ENCODE data around the gene GPR171. TPM values are rescaled to one million over a fixed set of nuclear protein-coding genes. Genes with fewer than 3 reads are reported as not detected.

Gene GPR171
- total and polyA plus RNA-seq, 2 experiments from 2014 or later: not detected

DNA sequence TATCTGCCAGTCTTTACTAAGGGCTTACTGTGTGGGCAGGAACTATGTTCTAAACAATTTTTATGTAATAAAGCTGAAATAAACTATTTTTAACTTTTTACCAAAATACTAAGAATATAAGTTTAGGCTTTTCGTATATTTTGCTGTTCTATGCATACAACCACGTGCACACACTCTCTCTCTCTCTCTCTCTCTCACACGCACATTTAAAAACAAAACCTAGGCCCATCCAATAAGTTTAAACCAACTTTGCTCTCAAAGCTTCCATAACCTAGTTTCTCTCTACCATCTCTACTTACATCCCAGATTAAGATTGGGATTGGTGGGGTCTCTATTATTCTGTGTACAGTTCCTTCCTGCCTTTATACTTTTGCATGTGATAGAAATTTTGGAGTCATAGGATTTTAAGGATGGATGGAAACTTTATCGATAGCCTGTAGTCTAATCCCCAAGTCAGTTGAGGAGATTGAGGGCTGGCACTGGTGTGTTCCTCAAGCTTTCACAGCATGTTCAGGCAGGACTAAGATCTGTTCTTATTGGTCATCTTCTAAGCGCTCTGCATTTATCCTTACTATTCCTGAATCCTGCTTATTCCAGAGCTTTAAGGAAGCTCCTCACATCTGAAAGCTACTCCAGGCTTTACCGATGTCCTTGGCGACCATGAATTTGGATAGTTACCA, 1.8 kb downstream of the GPR171 start:
- H3K27ac ChIP-seq: no peak overlapping the region
- TF ChIP-seq, protein P1, sequence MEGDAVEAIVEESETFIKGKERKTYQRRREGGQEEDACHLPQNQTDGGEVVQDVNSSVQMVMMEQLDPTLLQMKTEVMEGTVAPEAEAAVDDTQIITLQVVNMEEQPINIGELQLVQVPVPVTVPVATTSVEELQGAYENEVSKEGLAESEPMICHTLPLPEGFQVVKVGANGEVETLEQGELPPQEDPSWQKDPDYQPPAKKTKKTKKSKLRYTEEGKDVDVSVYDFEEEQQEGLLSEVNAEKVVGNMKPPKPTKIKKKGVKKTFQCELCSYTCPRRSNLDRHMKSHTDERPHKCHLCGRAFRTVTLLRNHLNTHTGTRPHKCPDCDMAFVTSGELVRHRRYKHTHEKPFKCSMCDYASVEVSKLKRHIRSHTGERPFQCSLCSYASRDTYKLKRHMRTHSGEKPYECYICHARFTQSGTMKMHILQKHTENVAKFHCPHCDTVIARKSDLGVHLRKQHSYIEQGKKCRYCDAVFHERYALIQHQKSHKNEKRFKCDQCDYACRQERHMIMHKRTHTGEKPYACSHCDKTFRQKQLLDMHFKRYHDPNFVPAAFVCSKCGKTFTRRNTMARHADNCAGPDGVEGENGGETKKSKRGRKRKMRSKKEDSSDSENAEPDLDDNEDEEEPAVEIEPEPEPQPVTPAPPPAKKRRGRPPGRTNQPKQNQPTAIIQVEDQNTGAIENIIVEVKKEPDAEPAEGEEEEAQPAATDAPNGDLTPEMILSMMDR (IDR thresholded peaks at IDR 0.05; ENCODE audit: low read depth, low read length): no peak
- no peaks in the 10 kb centered on the region for H3K9me3 ChIP-seq (ENCODE audit: low read depth)
- DNase-seq (ENCODE audit: low read depth in 1 of 2, low spot score in 1 of 2): no peak
- peaks cover 7% of the 10 kb centered on the region for H3K4me1 ChIP-seq (ENCODE audit: low read depth)
- no peaks in the 10 kb centered on the region for H3K27me3 ChIP-seq
- H3K4me3 ChIP-seq: no peak overlapping the region
- H3K36me3 ChIP-seq: no peaks in the 10 kb centered on the region

DNA sequence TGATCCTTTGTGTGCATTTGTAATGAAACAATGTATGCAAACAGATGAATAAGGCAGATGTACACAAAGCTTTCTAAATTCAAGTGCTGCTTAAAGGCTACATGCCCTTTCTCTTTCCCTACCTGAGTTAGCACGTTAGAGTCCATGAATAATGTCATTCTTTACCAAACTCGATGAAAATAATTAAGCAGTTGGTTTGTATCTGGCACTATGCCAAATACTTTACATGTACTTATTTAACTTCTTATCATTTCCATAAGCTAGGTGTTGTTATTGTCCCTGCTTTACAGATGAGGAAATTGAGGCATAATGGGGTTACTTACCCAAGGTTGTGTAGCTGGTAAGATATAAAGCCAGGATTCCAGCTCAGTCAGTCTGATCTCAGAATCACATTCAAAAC, 2.4 kb downstream of the GPR171 start:
- no peak overlapping the region for H3K4me3 ChIP-seq
- no peaks in the 10 kb centered on the region for H3K36me3 ChIP-seq
- TF ChIP-seq, protein P1 (IDR thresholded peaks at IDR 0.05; ENCODE audit: low read depth, low read length): no peak
- H3K27ac ChIP-seq: no peak overlapping the region
- no peaks in the 10 kb centered on the region for H3K9me3 ChIP-seq (ENCODE audit: low read depth)
- no peak for DNase-seq (ENCODE audit: low read depth in 1 of 2, low spot score in 1 of 2)
- peaks cover 7% of the 10 kb centered on the region for H3K4me1 ChIP-seq (ENCODE audit: low read depth)
- no peaks in the 10 kb centered on the region for H3K27me3 ChIP-seq

DNA sequence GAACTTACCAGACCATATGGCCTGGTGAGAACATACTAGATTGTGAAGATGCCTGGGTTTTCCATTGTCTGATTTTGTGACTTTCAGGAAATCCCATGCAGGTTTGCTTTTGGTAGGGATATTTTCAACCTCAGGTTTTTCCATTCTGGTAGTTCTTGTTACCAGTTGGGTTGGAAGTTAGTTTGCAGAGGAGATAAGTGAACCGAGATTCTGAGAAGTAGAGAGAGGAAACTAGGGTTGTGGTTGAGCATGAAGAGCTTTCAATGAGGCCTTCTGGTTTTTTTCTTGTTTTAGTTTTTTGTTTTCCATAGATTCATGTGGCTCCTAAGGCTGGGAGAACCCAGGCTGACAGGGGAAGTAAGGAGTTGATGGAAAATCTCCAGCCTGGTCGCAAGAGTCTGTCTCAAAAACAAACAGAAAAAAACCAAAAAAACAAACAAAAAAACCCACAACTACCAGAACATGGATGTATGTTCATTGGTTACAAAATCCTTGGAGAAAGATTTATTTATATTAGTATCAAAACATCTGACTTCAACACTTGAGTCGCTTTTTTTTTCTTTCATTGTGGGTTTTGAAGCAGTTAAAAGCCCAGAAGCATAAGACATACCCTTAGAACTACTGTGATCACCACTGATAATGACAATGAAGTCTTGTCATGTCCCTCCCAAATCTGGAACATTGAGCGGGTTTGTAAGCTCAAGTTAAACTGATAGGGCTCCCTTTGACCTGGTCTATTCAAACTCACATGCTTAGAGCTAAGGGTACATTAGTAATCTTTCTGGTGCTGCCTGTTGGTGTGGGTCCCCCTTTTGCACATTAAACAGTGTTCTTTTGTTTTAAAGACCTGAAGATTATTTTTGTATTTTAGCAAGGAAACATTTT, 3.2 kb downstream of the GPR171 start:
- H3K27ac ChIP-seq: no peak overlapping the region
- TF ChIP-seq, protein P1 (IDR thresholded peaks at IDR 0.05; ENCODE audit: low read depth, low read length): no peak

DNA sequence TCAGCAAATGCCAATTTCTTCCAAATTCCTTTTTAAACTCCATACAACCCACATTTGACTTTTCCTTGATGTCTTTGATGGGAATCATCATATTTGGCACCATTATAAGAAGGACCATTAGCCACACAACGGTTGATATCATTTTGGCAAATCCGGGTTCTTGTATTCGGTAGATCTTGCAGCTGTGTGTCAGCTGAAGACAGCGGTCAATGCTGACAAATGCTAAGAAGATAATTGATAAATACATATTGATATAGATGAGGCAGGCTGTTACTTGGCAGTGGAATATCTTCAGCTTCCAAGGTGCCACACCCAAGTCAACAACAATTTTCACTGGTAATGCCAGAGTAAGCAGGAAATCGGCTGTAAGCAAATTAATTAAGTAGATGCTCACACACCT, 4.2 kb downstream of the GPR171 start:
- no peak overlapping the region for H3K27ac ChIP-seq
- H3K36me3 ChIP-seq: no peaks in the 10 kb centered on the region
- H3K9me3 ChIP-seq (ENCODE audit: low read depth): no peaks in the 10 kb centered on the region
- no peaks in the 10 kb centered on the region for H3K27me3 ChIP-seq
- TF ChIP-seq, protein P1 (IDR thresholded peaks at IDR 0.05; ENCODE audit: low read depth, low read length): no peak
- DNase-seq (ENCODE audit: low read depth in 1 of 2, low spot score in 1 of 2): no peak
- H3K4me3 ChIP-seq: no peak overlapping the region
- H3K4me1 ChIP-seq (ENCODE audit: low read depth): no peaks in the 10 kb centered on the region

More for the DNA sequence above, 3.2 kb downstream of the GPR171 start:
- DNase-seq (ENCODE audit: low read depth in 1 of 2, low spot score in 1 of 2): no peak
- H3K4me3 ChIP-seq: no peak overlapping the region
- no peaks in the 10 kb centered on the region for H3K36me3 ChIP-seq
- no peaks in the 10 kb centered on the region for H3K9me3 ChIP-seq (ENCODE audit: low read depth)
- H3K4me1 ChIP-seq (ENCODE audit: low read depth): peaks cover 7% of the 10 kb centered on the region
- no peaks in the 10 kb centered on the region for H3K27me3 ChIP-seq

DNA sequence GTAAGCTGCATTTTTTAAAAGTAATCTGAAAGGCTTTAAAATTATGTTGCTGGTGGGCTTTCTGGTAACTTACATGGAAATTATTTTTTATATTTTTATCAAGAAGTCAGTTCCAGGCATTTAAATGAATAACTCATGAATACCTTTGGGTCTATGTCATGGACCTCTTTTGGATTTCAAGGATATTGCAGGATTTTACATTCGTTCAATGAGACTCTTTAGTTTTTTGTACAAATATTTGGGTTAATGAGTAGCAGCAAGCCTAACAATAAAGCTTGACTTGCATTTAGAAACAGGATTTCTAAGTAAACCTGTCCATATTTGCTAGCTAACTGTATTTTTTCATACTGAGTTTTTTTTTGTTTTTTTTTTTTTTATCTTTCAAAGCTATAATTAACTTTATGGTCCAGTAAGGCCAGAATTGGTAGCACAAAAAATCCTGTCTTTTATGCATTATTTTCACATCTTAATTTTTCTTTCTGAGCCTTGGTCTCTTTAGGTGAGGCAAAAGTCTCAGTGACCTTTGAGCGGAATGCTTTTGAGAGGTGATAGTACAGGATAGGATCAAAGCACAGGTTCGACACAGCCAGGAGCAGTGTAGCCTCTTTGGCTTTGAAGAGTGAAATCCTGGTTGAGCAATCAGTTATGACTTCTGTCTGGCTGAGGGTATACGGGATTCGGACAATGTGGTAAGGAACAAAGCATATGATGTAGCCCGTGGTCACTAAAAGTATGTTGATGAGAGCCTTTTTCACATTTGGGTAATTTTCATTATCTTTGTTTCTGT, 4.8 kb downstream of the GPR171 start:
- no peak overlapping the region for H3K27ac ChIP-seq
- DNase-seq (ENCODE audit: low read depth in 1 of 2, low spot score in 1 of 2): peak in 1 of 2 donors; percentile 5
- TF ChIP-seq, protein P1 (IDR thresholded peaks at IDR 0.05; ENCODE audit: low read depth, low read length): no peak
- H3K36me3 ChIP-seq: no peaks in the 10 kb centered on the region
- H3K4me1 ChIP-seq (ENCODE audit: low read depth): no peaks in the 10 kb centered on the region
- H3K27me3 ChIP-seq: no peaks in the 10 kb centered on the region
- no peaks in the 10 kb centered on the region for H3K9me3 ChIP-seq (ENCODE audit: low read depth)
- H3K4me3 ChIP-seq: no peak overlapping the region

Measured in cardiac muscle cell (in vitro differentiated cells and primary cell).